Measurements from ENCODE around the gene RETREG2.
"Not testable (repeated sequence)": the region's sequence is repeated elsewhere in the genome, so short reads cannot be mapped to it uniquely, and the experiment has no call there.

The RETREG2 gene

GRCh38 chr2:219199470-219200211, 21.6 kb downstream of the RETREG2 start:
- DNase-seq, result no peak

- DNase-seq, result peak; percentile 60
Measured at GRCh38 chr2:219200502-219201326, 22.6 kb downstream of the RETREG2 start.

DNA sequence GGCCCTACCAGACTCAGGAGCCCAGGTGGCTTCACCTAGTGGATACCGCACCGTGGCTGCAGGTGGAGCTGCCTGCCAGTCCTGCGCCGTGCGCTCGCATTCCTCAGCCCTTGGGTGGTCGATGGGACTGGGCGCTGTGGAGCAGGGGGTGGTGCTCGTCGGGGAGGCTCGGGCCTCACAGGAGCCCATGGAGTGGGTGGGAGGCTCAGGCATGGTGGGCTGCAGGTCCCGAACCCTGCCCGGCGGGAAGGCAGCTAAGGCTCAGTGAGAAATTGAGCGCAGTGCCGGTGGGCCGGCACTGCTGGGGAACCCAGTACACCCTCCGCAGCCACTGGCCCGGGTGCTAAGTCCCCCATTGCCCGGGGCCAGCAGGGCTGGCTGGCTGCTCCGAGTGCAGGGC, 23.3 kb downstream of the RETREG2 start:
- DNase-seq, result not testable (repeated sequence)

GRCh38 chr2:219204425-219205164, 26.5 kb downstream of the RETREG2 start:
- no peak for DNase-seq

GRCh38 chr2:219205165-219205538, 27.1 kb downstream of the RETREG2 start:
- DNase-seq, result no peak

- no peak for DNase-seq
Measured at GRCh38 chr2:219205981-219206327, 27.9 kb downstream of the RETREG2 start.

DNA sequence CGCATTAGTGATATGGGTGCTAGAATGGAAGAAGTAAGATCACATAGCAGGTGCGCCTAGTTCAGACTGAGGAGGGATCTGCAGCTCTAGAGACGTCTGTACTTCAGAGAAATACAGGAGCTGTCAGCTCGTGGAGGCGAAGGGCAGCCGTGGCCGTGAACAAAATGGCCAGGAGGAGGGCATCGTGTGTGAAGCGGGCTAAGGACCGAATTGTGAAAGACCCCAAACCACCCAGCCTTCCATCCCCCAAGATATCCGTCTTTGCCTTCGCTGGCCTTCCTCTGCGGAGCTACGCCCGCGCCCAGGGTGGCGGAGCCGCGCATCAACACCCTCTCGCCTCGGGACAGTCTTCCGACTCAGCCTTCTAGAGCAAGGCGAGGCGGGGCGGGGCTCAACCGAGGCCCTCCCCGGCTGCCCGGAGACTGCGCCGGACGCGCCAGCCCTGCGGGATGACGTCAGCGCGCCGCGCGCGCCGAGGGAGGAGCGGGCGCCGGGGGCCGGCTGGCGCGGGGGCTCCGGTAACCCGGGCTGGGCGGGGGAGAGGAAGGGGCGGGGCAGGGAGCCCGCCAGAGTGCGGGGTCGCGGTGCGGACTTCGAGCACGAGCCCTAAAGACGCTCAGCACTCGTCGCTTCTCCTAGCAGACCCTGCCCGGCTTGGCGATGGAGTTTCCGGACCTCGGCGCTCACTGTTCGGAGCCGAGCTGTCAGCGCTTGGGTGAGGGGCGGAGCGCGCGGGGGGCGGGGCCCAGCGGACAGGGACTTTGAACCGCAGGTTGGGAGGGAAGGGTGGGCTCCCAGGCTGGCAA, 28.5 kb downstream of the RETREG2 start, which contains the start of gene ZFAND2B:
Gene ZFAND2B, plus strand, starts transcription at position 455 of the 806 bp plus-strand sequence. Its CDS starts 206 bp downstream, at position 661.
- peak; percentile 96 for DNase-seq

DNA sequence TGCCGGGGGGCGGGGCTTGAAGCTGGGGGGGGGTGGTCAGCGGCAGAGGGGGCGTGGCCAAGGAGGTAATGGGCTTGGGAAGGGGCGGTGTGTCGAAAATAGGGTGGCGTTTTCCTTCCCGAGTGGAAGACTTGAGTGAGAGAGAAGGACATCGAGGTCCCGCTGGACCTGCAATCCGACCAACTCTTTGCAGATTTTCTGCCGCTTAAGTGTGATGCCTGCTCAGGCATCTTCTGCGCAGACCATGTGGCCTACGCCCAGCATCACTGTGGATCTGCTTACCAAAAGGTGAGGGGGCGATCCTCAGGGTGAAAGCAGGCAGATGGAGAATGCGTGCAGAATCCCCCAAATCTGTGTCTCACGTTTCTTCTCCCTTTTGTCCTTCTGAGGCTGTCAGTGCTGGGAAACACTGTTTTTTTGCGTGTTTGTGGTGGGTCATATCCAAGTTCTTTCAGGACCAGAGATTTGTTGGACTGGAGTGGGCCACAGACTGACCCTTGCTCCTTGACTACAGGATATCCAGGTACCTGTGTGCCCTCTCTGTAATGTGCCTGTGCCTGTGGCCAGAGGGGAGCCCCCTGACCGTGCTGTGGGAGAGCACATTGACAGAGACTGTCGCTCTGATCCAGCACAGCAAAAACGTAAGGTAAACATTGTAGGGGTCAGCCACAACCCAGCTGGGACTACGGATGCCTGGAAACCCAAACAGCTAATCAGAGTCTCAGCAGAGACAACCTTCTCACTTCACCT, 29.2 kb downstream of the RETREG2 start:
- DNase-seq, result no peak

- DNase-seq, result no peak
Measured at GRCh38 chr2:219207884-219208740, 30.0 kb downstream of the RETREG2 start.

GRCh38 chr2:219209236-219210195, 31.4 kb downstream of the RETREG2 start:
- DNase-seq, result no peak

GRCh38 chr2:219210196-219210885, 32.3 kb downstream of the RETREG2 start:
- DNase-seq, result no peak

DNA sequence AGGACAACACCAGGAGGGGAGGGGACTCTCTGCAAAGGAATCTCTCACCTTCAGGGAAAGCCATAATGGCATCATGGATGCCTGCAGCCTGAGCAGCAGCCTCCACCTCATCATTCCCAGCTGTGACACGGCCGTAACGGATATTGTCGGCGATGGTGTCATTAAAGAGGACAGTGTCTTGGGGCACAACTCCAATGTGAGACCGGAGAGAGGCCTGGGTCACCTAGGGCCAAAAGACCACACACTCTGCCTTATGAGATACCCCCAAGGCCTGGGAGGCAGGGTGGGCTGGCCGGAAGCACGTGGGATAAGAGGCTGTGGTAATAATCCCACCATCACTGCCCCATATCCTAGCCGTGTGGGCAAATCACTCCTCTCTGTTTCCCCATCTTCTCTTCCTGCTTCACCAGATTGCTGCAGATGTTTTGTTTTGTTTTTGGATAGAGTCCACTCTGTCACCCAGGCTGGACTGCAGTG, 32.8 kb downstream of the RETREG2 start:
- DNase-seq, result no peak

DNA sequence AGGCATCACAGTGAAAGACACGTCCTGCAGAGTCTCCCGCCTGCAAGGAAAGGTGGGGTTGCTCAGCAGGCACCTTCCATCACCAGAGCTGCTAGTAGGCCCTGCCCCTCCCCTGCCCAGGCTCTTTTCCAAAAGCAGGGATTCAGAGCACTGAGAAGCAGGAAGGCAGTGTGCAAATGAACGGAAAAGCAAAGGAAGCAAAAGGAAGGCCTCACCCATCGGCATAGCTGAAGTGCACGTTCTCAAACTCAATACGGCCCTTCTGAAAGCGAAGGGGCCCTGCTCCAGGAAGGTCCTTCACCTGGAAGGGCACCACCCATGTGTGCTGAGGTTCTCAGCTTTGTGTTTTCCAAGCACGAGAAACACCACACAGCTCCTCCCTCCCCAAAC, 34.9 kb downstream of the RETREG2 start:
- no peak for DNase-seq

GRCh38 chr2:219213486-219214071, 35.5 kb downstream of the RETREG2 start:
- DNase-seq, result no peak

GRCh38 chr2:219214141-219214540, 36.1 kb downstream of the RETREG2 start:
- DNase-seq, result no peak

DNA sequence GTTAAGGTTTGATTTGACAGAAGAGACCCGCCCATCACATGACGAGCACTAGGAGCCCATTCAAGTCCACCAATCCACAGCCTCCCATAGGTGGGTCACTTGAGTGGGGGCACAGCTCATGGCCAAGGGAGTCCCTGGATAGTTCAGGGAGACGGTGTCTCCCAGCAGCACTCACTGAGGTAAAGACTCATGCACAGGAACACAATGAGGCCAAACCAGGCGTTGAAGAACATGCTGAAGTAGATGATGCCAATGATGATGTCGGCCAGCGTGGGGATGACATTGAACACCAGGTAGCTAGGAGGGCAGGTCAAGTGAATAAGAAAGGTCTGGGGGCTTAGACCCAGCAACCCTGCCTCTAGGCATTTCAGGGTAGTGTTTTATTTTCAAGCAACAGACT, 36.7 kb downstream of the RETREG2 start:
- DNase-seq, result no peak

DNA sequence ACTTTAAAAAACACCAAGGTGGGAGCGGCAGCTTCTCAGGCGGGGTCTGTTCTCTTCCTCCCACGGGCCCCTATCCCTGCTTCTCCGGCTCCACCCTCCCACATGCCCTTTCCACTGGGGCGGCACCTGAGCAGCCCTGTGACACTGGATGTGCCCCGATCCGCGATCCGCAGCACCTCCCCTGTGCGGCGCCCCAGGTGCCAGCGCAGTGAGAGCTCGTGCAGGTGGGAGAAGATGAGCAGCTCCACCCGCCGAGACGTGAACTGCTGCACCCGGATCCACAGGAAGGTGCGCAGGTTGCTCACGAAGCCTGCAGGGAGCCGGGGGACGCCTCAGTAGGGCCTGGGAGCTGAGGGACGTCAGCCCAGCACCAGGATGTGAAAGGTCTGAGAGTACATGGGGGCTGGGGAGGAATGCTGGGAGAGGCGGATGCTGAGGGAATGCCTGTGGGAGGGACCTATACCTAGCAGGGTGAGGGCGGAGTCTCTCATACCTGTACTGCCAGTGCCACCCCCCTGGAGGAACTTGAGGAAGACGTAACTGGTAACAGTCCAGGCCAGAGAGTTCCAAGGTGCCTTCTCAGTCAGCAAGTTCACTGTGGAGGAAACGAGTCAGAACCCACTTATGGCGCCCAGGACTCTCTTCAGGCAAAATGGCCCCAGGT, 37.9 kb downstream of the RETREG2 start:
- no peak for DNase-seq

GRCh38 chr2:219216535-219216915, 38.5 kb downstream of the RETREG2 start:
- DNase-seq, result no peak

Measured in CD4-positive, alpha-beta T cell treated with Interleukin-12 subunit alpha and Interleukin-12 subunit beta, for 1 hour (primary cell).